HUES48 (cell line): ENCODE measurements around the gene SLC22A15.
"Not testable (repeated sequence)": the region's sequence is repeated elsewhere in the genome, so short reads cannot be mapped to it uniquely, and the experiment has no call there.

Experiments used
- H3K27ac ChIP-seq: one replicate; pipeline ENCODE4 v1.7.0; 2013; ENCODE audit warnings: low read depth, low read length, inconsistent platforms
- H3K27me3 ChIP-seq: 2 replicates; pipeline ENCODE4 v1.6.1; 2013; ENCODE audit warnings: mild to moderate bottlenecking, low read length; ENCODE audit not compliant: control insufficient read depth, insufficient read depth
- H3K36me3 ChIP-seq: 2 replicates; pipeline ENCODE4 v1.6.1; 2013; ENCODE audit warnings: low read length; ENCODE audit not compliant: control insufficient read depth, insufficient read depth
- H3K4me1 ChIP-seq: 2 replicates; pipeline ENCODE4 v1.6.1; 2013; ENCODE audit warnings: mild to moderate bottlenecking, low read length; ENCODE audit not compliant: control insufficient read depth, insufficient read depth
- H3K4me3 ChIP-seq: 2 replicates; pipeline ENCODE4 v1.5.1; 2013; ENCODE audit warnings: mild to moderate bottlenecking, low read depth, low read length
- H3K9ac ChIP-seq: 2 replicates; pipeline ENCODE4 v1.6.1; 2013; ENCODE audit warnings: mild to moderate bottlenecking, low read depth, low read length, moderate library complexity
- H3K9me3 ChIP-seq: 2 replicates; pipeline ENCODE4 v1.6.1; 2013; ENCODE audit warnings: low read length; ENCODE audit not compliant: control insufficient read depth, insufficient read depth

SLC22A15 gene

DNA sequence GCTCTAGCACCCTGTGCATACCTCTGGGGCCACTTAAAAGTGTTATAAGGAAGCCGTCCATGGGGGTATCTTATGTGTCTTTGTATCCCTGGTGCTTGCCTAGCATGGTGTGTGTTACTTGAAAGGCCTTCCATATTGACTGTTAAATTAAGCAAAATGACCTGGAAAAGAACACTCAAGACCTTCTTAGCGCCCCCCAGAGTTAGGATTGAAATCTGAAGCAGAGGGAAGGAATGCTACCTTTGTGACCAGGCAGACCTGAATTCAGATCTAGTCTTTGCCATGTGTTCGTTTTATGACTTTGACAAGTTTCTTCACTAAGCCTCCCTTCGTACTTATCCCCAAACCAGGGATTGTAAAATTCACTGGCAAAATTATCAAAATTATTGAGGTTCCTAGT is 59.9 kb downstream of the SLC22A15 start:
- H3K27me3 ChIP-seq = no peaks in the 10 kb centered on the region
- no peaks in the 10 kb centered on the region for H3K4me1 ChIP-seq
- no peak overlapping the region for H3K9ac ChIP-seq
- H3K36me3 ChIP-seq = peaks cover 26% of the 10 kb centered on the region
- no peaks in the 10 kb centered on the region for H3K9me3 ChIP-seq
- H3K27ac ChIP-seq = no peak overlapping the region
- H3K4me3 ChIP-seq = no peak overlapping the region

DNA sequence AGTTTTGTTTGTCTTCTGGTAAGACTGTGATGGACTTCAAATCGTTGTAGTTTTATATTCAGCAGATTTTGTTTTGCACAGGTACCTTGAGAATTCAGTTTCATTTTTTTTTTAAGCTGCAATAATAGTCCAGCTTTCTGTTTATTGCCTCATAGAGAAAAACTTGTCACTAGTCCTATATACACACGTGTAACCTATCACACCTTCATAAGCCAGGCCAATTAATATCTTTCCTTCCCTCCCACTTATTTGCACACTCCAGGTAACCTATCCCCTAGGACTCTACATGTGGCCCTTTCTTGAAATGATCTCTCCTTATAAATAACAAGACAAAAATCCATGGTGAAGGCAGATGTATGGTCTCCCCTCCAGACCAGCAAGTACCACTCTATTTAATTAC is 62.4 kb downstream of the SLC22A15 start:
- H3K27me3 ChIP-seq = no peaks in the 10 kb centered on the region
- H3K9me3 ChIP-seq = no peaks in the 10 kb centered on the region
- H3K4me1 ChIP-seq = no peaks in the 10 kb centered on the region
- H3K9ac ChIP-seq = no peak overlapping the region
- H3K4me3 ChIP-seq = no peak overlapping the region
- H3K27ac ChIP-seq = no peak overlapping the region
- H3K36me3 ChIP-seq = peaks cover 14% of the 10 kb centered on the region; the same call in 1 of the 2 replicates

DNA sequence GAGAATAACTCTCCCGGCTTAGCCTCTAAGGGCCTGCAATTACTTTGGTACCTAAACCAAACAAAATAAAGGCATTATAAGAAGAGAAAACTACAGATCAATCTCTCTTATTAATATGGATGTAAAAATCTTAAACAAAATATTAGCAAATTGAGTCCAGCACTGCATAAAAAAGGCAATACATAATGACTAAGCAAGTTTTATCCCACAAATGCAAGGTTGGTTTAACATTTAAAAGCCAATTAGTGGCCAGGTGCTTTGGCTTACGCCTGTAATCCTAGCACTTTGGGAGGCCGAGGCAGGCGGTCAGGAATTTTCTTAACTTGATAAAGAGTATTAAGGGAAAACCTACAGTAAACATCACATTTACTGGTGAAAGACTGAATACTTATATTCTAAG is 67.8 kb downstream of the SLC22A15 start:
- Histone ChIP-seq H3K36me3 (no peaks in the 10 kb centered on the region), H3K27ac (no peak overlapping the region), H3K27me3 (no peaks in the 10 kb centered on the region), H3K4me1 (no peaks in the 10 kb centered on the region), H3K9me3 (peaks cover 17% of the 10 kb centered on the region), H3K9ac (no peak overlapping the region), H3K4me3 (no peak overlapping the region)

DNA sequence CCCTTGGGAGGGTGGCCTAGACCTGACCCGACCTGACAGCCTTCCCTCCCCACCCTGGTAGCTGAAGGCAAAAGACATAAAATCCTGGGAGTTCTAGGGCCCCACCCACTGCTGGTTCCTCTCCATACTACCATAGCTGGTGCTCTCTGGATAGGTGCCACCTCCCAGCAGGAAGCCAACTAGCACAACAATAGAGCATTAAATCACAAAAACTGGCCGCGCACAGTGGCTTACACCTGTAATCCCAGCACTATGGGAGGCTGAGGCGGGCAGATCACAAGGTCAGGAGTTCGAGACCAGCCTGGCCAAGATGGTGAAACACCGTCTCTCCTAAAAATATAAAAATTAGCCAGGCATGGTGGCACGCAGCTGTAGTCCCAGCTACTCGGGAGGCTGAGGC is 70.6 kb downstream of the SLC22A15 start:
- not testable (repeated sequence) for H3K27ac ChIP-seq, H3K4me3 ChIP-seq, H3K4me1 ChIP-seq, H3K9ac ChIP-seq, H3K36me3 ChIP-seq, H3K27me3 ChIP-seq
- peaks cover 21% of the 10 kb centered on the region for H3K9me3 ChIP-seq

DNA sequence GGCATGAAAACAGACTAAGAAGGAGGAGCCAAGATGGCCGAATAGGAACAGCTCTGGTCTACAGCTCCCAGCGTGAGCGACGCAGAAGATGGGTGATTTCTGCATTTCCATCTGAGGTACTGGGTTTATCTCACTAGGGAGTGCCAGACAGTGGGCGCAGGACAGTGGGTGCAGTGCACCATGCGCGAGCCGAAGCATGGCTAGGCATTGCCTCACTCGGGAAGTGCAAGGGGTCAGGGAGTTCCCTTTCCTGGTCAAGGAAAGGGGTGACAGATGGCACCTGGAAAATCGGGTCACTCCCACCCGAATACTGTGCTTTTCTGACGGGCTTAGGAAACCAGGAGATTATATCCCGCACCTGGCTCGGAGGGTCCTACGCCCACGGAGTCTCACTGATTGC is 75.6 kb downstream of the SLC22A15 start:
- not testable (repeated sequence) for H3K27ac ChIP-seq, H3K9ac ChIP-seq, H3K4me1 ChIP-seq

DNA sequence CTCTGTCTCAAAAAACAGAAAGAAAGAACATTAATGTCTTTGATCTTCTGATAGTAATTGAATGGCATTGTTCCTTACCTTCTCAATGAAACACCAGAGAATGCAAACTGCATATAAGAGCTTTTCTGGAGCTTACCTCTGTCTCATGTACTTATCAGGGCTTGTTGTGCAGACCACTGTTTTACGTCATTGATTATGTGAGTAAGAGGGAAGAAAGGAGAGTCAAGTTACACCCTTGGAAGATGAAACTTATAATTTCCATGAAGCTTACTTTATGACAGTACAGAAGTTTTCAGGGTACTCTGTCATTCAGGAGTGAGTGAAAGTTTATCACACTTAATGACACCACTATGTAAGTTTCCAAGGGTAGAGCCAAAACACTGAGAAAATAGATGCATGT is 85.9 kb downstream of the SLC22A15 start:
- Histone ChIP-seq H3K4me3 (no peak overlapping the region), H3K27ac (no peak overlapping the region), H3K36me3 (peaks cover 5% of the 10 kb centered on the region), H3K9me3 (no peaks in the 10 kb centered on the region), H3K27me3 (no peaks in the 10 kb centered on the region), H3K4me1 (no peaks in the 10 kb centered on the region), H3K9ac (no peak overlapping the region)

More for the DNA sequence above, 75.6 kb downstream of the SLC22A15 start:
- not testable (repeated sequence) for H3K27me3 ChIP-seq, H3K36me3 ChIP-seq, H3K4me3 ChIP-seq
- peaks cover 14% of the 10 kb centered on the region for H3K9me3 ChIP-seq

DNA sequence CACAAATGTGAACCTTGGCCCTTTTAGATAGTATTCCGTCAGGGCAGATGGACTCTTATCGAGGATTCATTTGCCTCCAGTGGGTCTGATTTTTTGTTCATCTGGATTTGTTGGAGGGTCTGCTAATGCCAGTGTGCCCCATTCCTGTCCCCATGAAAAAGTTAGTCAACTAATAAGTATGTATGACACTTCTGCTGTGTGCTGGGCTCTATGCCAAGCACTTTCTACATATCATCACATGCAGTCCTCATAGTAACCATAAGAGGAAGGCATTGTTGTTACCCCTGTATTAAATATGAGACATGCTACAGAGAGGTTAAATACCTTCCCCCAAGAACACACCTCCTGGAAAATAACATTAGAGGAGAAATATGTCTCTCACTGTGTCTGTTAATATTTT is 88.3 kb downstream of the SLC22A15 start:
- H3K36me3 ChIP-seq = peaks cover 14% of the 10 kb centered on the region
- no peak overlapping the region for H3K27ac ChIP-seq
- no peak overlapping the region for H3K9ac ChIP-seq
- H3K27me3 ChIP-seq = no peaks in the 10 kb centered on the region
- H3K9me3 ChIP-seq = no peaks in the 10 kb centered on the region
- no peaks in the 10 kb centered on the region for H3K4me1 ChIP-seq
- no peak overlapping the region for H3K4me3 ChIP-seq

DNA sequence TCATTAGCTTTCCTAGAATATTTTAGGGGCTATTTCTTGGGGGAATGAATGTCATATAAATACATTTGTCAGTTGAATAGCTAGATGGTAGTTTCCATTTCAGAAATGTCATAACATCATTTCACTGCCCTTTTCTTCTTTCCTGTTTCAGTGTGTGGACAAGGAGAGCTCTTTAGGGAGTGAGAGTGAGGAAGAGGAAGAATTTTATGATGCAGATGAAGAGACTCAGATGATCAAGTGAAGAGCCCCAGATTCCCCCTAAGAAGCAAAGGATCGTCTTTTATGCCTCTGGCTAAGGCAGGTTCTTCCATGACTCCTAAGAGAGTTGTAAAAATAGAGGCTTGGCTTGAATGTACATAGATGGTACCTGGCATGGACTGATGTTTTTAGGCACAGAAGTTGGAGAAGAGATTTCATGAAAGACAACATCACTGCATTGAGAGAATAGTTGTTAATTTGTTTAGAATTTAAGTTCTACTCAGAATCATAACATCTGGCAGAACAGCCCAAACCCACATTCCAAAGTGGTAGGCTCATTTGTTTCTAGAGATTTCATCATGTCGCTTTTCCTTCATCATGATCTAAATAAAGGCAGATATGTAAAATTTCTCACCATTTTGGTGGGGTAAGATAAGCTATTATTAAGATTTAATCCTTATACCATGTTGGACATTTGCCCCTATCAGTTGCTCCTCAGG is 90.7 kb downstream of the SLC22A15 start:
- H3K9ac ChIP-seq = no peak overlapping the region
- H3K36me3 ChIP-seq = peaks cover 14% of the 10 kb centered on the region
- H3K9me3 ChIP-seq = no peaks in the 10 kb centered on the region
- no peaks in the 10 kb centered on the region for H3K27me3 ChIP-seq
- no peak overlapping the region for H3K27ac ChIP-seq
- no peak overlapping the region for H3K4me3 ChIP-seq
- H3K4me1 ChIP-seq = no peaks in the 10 kb centered on the region

DNA sequence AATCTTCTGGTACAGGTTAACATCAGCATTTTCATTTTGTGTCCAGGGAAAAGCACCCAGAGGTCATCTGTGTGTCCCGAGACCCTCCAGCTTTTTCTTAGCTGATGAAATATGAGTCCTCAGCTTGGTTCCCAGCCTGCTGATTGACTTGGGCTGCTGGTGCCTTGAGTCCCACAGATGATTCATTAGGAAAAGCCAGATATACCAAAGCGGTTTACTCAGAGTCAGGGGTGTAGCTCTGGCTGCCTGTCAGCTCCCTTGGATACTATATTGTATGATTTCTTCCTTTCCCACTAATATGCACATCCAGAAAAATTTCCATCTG is 91.2 kb downstream of the SLC22A15 start:
- Histone ChIP-seq H3K4me1 (no peaks in the 10 kb centered on the region), H3K9ac (no peak overlapping the region), H3K9me3 (no peaks in the 10 kb centered on the region), H3K36me3 (peaks cover 14% of the 10 kb centered on the region), H3K27me3 (no peaks in the 10 kb centered on the region), H3K4me3 (no peak overlapping the region), H3K27ac (no peak overlapping the region)

DNA sequence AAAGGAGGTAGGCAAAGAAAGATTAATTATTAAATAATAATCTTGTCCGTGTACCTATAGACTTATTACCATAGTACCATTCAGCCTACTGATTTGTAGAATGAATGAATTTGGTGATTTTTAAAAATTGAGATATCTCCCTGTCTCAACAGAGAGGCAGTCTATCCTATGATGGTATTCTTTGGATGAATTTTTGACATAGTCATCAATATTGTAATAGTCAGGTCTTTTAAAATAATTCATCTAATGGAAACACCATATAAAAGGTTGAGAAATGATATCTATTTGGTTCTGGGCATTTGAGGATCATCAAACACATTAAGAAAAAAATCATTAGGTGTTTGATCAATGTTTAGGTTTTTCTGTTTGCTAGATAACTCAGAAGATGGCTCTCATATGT is 99.3 kb downstream of the SLC22A15 start:
- H3K36me3 ChIP-seq = no peaks in the 10 kb centered on the region
- no peak overlapping the region for H3K9ac ChIP-seq
- no peak overlapping the region for H3K4me3 ChIP-seq
- no peaks in the 10 kb centered on the region for H3K4me1 ChIP-seq
- H3K27me3 ChIP-seq = no peaks in the 10 kb centered on the region
- H3K9me3 ChIP-seq = no peaks in the 10 kb centered on the region
- H3K27ac ChIP-seq = no peak overlapping the region

DNA sequence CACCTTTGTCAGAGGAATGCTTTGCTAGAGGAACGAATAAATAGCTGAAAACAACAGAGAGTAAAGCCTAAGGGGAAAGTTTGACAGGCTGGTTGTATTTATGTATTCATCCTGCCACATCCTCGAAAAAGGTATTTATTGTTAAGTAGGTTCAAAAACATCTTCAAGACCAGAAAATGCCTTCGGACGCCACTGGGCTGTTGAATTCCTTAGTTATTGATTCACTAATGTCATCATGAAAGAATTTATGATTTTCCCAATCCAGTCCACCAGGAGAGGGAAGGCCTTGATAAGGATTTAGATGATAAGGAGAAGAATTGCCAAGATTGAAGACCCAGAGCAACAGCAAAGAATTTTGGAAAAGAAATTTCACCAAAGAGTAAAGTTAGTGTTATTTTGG is 99.7 kb downstream of the SLC22A15 start:
- H3K9ac ChIP-seq = no peak overlapping the region
- no peak overlapping the region for H3K27ac ChIP-seq
- no peak overlapping the region for H3K4me3 ChIP-seq
- H3K4me1 ChIP-seq = no peaks in the 10 kb centered on the region
- H3K9me3 ChIP-seq = no peaks in the 10 kb centered on the region
- H3K27me3 ChIP-seq = no peaks in the 10 kb centered on the region
- no peaks in the 10 kb centered on the region for H3K36me3 ChIP-seq

DNA sequence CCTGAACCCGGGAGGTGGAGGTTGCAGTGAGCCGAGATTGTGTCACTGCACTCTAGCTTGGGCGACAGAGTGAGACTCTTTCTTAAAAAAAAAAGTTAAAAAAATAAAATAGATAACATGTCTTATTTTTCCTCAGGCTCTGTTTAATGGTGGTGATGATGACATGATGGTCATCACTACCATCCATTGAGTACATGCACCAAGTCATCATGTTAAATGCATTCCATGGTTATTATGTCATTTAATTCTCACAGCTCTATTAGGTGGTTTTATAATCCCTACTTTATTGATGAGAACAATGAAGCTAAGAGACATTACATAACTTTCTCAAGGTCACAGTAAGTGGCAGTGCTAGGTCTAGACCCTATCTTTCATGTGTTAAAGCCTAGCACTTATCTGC is 100.5 kb downstream of the SLC22A15 start:
- Histone ChIP-seq H3K9me3 (no peaks in the 10 kb centered on the region), H3K4me1 (no peaks in the 10 kb centered on the region), H3K27ac (no peak overlapping the region), H3K36me3 (no peaks in the 10 kb centered on the region), H3K9ac (no peak overlapping the region), H3K4me3 (no peak overlapping the region), H3K27me3 (no peaks in the 10 kb centered on the region)
